ENCODE measurements around the gene DPM3. TPM values are rescaled to one million over a fixed set of nuclear protein-coding genes. Genes with fewer than 3 reads are reported as not detected.
A peak's percentile ranks its signal among the peaks of the same experiment; 100 is the strongest.

The DPM3 gene
- total and polyA plus RNA-seq, 2 experiments from 2014 or later: 102 to 105 TPM

- TF ChIP-seq CTCF (IDR thresholded peaks at IDR 0.05; ENCODE audit: low read depth, low read length): no peak
- peaks cover 17% of the 10 kb centered on the region for H3K4me1 ChIP-seq (ENCODE audit: low read depth)
- peak; percentile 97 to 98 for DNase-seq (ENCODE audit: low read depth in 1 of 2, low spot score in 1 of 2)
- H3K4me3 ChIP-seq: peak within 1 kb of the TSS; percentile 47
- H3K9me3 ChIP-seq (ENCODE audit: low read depth): no peaks in the 10 kb centered on the region
- H3K27ac ChIP-seq: peak within 1 kb of the TSS; percentile 93
- peaks cover 28% of the 10 kb centered on the region for H3K36me3 ChIP-seq
- H3K27me3 ChIP-seq: no peaks in the 10 kb centered on the region
Observed at GRCh38 chr1:155135415-155136028, 4.8 kb downstream of the DPM3 start, which contains the start of gene SLC50A1. Gene SLC50A1, plus strand, starts transcription at chr1:155135852. Its CDS starts 60 bp downstream, at chr1:155135912.

- H3K4me3 ChIP-seq: peak overlapping the region; percentile 47
- H3K4me1 ChIP-seq (ENCODE audit: low read depth): peaks cover 19% of the 10 kb centered on the region
- no peak for TF ChIP-seq CTCF (IDR thresholded peaks at IDR 0.05; ENCODE audit: low read depth, low read length)
- peak overlapping the region; percentile 93 for H3K27ac ChIP-seq
- H3K36me3 ChIP-seq: peaks cover 28% of the 10 kb centered on the region
- no peaks in the 10 kb centered on the region for H3K27me3 ChIP-seq
- peak; percentile 76 to 97 for DNase-seq (ENCODE audit: low read depth in 1 of 2, low spot score in 1 of 2)
- no peaks in the 10 kb centered on the region for H3K9me3 ChIP-seq (ENCODE audit: low read depth)
Observed at GRCh38 chr1:155134880-155135414, 5.4 kb downstream of the DPM3 start.

GRCh38 chr1:155134322-155134721 lies 6.0 kb downstream of the DPM3 start:
- TF ChIP-seq CTCF (IDR thresholded peaks at IDR 0.05; ENCODE audit: low read depth, low read length): no peak
- H3K4me3 ChIP-seq: no peak overlapping the region
- DNase-seq (ENCODE audit: low read depth in 1 of 2, low spot score in 1 of 2): no peak
- H3K36me3 ChIP-seq: peaks cover 28% of the 10 kb centered on the region
- H3K9me3 ChIP-seq (ENCODE audit: low read depth): no peaks in the 10 kb centered on the region
- H3K27me3 ChIP-seq: no peaks in the 10 kb centered on the region
- H3K4me1 ChIP-seq (ENCODE audit: low read depth): peaks cover 20% of the 10 kb centered on the region
- H3K27ac ChIP-seq: peak overlapping the region; percentile 93

GRCh38 chr1:155133799-155134281 lies 6.5 kb downstream of the DPM3 start:
- TF ChIP-seq CTCF (IDR thresholded peaks at IDR 0.05; ENCODE audit: low read depth, low read length): no peak
- DNase-seq (ENCODE audit: low read depth in 1 of 2, low spot score in 1 of 2): no peak
- Histone ChIP-seq H3K27me3 (no peaks in the 10 kb centered on the region), H3K36me3 (peaks cover 28% of the 10 kb centered on the region), H3K4me3 (no peak overlapping the region), H3K27ac (peak overlapping the region; percentile 93), H3K9me3 (ENCODE audit: low read depth) (no peaks in the 10 kb centered on the region), H3K4me1 (ENCODE audit: low read depth) (peaks cover 25% of the 10 kb centered on the region)

DNA sequence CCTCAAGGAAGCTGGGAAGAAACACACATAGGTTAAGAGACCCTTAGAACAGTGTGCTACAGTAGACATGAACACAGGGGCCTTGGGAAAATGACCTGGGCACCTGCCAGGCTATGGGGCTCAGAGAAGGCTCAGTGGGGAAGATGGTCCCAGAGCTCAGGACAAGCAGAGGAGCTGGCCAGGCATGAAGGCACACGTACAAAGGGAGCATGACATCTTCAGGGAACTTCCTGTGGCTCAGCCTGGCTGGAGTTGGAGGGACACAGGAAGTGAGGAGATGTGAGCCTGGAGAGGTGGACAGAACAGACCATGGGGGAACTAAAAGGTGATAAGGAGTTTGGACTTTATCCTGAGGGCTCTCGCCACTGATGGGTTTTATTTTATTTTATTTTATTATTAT lies 8.5 kb downstream of the DPM3 start:
- DNase-seq (ENCODE audit: low read depth in 1 of 2, low spot score in 1 of 2): no peak
- no peaks in the 10 kb centered on the region for H3K27me3 ChIP-seq
- peaks cover 29% of the 10 kb centered on the region for H3K4me1 ChIP-seq (ENCODE audit: low read depth)
- no peak for TF ChIP-seq CTCF (IDR thresholded peaks at IDR 0.05; ENCODE audit: low read depth, low read length)
- H3K9me3 ChIP-seq (ENCODE audit: low read depth): no peaks in the 10 kb centered on the region
- H3K27ac ChIP-seq: peak overlapping the region; percentile 98
- H3K36me3 ChIP-seq: peaks cover 28% of the 10 kb centered on the region
- no peak overlapping the region for H3K4me3 ChIP-seq
